ENCODE results near the gene RAP1GAP2. TPM values are rescaled to one million over a fixed set of nuclear protein-coding genes. Genes with fewer than 3 reads are reported as not detected.

The RAP1GAP2 gene
- total and polyA plus RNA-seq, 11 donors, result 13.5 to 44.1 (median 34.3) TPM

GRCh38 chr17:2921443-2921842 lies 125.2 kb downstream of the RAP1GAP2 start:
- Histone ChIP-seq H3K9me3 (no peaks in the 10 kb centered on the region), H3K27me3 (no peaks in the 10 kb centered on the region), H3K36me3 (no peaks in the 10 kb centered on the region), H3K27ac (no peak overlapping the region), H3K4me3 (no peak overlapping the region), H3K4me1 (peaks cover 0 to 9% (median 3%) of the 10 kb centered on the region in 12 donors)
- intact Hi-C loops (cut with DNase I), result loop anchor here in 1 of 10 donors (10.0 kb wide), 1 partner anchor 67 kb away; no protein-coding TSS in a partner anchor
- WGBS, 4 donors, result 82 to 88% (median 84%) methylated on average over 16 to 18 of the region's 18 CpGs
- DNase-seq (no peak), ATAC-seq (no peak)
- TF ChIP-seq POLR2A (IDR thresholded peaks at IDR 0.05) (no peak), CTCF (IDR thresholded peaks at IDR 0.05) (no peak)

DNA sequence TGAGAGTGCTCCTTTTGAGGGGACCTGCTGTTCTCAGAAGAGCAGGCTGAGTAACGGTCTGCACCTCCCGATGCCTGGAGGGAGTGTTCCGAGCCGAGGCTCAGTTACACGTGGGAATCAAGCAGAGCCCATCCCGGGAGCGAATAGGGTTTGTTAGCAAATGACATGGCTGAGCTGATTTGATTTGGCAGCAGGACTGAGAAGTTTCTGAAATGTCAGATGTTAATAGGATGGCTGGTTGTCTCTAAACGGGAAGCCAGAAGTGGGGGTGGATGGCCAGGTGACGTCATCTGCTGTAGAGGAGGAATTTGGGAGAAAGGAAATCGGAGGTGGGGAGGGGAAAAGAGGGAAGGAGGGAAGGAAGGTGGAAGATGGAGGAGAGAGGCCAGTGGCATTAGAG lies 128.0 kb downstream of the RAP1GAP2 start:
- no peaks in the 10 kb centered on the region for H3K36me3 ChIP-seq
- peaks cover 0 to 9% (median 3%) of the 10 kb centered on the region in 12 donors for H3K4me1 ChIP-seq
- H3K9me3 ChIP-seq, result no peaks in the 10 kb centered on the region
- WGBS, 4 donors, result 24 to 45% (median 29%) methylated on average over 10 of the region's 10 CpGs
- ATAC-seq (peak in 2 of 4 donors; percentile 36 to 37), DNase-seq (no peak)
- peak overlapping the region in 1 of 12 donors; percentile 12 for H3K4me3 ChIP-seq
- no peak overlapping the region for H3K27ac ChIP-seq
- no peaks in the 10 kb centered on the region for H3K27me3 ChIP-seq
- TF ChIP-seq CTCF (IDR thresholded peaks at IDR 0.05) (no peak), POLR2A (IDR thresholded peaks at IDR 0.05) (no peak)
- intact Hi-C loops (cut with DNase I), result loop anchor here in 2 of 10 donors (2.0 to 10.0 kb wide), 2 partner anchors 69 to 75 kb away; no protein-coding TSS in a partner anchor

DNA sequence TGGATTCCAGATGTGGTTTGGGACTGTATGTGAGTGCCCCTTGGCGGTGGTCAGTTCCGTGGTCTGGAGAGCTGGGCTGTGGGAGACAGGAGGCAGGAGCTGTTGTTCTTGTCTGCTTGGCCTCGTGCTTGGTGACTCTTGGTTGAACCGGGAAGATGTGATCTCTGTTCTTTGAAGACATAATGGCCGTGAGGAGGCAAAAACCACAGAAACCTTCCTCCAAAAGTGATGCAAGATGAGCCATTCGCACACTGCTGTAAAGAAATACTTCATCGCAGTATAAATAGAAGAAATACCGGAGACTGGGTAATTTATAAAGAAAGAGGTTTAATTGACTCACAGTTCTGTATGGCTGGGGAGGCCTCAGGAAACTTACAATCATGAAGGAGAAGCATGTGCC lies 128.8 kb downstream of the RAP1GAP2 start:
- Histone ChIP-seq H3K9me3 (no peaks in the 10 kb centered on the region), H3K4me1 (peaks cover 0 to 9% (median 3%) of the 10 kb centered on the region in 12 donors), H3K4me3 (no peak overlapping the region), H3K36me3 (no peaks in the 10 kb centered on the region), H3K27me3 (no peaks in the 10 kb centered on the region), H3K27ac (no peak overlapping the region)
- 93 to 94% (median 93%) methylated on average over 8 of the region's 8 CpGs for WGBS, 4 donors
- intact Hi-C loops (cut with DNase I), result loop anchor here in 4 of 10 donors (2.0 to 10.0 kb wide), 3 partner anchors 70 to 76 kb away; no protein-coding TSS in a partner anchor
- DNase-seq (no peak), ATAC-seq (no peak)
- TF ChIP-seq POLR2A (IDR thresholded peaks at IDR 0.05) (no peak), CTCF (IDR thresholded peaks at IDR 0.05) (no peak)

- Histone ChIP-seq H3K9me3 (no peaks in the 10 kb centered on the region), H3K4me3 (no peak overlapping the region), H3K27ac (no peak overlapping the region), H3K27me3 (no peaks in the 10 kb centered on the region), H3K4me1 (peaks cover 0 to 9% (median 3%) of the 10 kb centered on the region in 12 donors), H3K36me3 (no peaks in the 10 kb centered on the region)
- ATAC-seq, result no peak
- TF ChIP-seq CTCF (IDR thresholded peaks at IDR 0.05) (no peak), POLR2A (IDR thresholded peaks at IDR 0.05) (no peak)
- intact Hi-C loops (cut with DNase I), result loop anchor here in 3 of 10 donors (5.0 to 10.0 kb wide), 2 partner anchors 71 to 74 kb away; no protein-coding TSS in a partner anchor
- WGBS, 4 donors, result 72 to 75% (median 73%) methylated on average over 14 of the region's 14 CpGs
- DNase-seq, result no peak
Observed at GRCh38 chr17:2926019-2926650, 129.9 kb downstream of the RAP1GAP2 start.

All from heart left ventricle (tissue), 16 donors.